OCI-LY7 (cell line): ENCODE data around the gene P3H2. TPM values are rescaled to one million over a fixed set of nuclear protein-coding genes. Genes with fewer than 3 reads are reported as not detected.

Experiments used
- BruUV-seq: library from RNA; stranded (reverse); fragments of 400-500 nt; replicated peaks from 2 replicates; lab custom pipeline; 2021; lab: Mats Ljungman, UMichigan
- CTCF ChIA-PET: fragments of 300-600 bp; sonication (Branson Sonifier 250); formaldehyde crosslinking; loops from one replicate; lab custom pipeline; 2022; ENCODE audit warnings: antibody characterized with exemption; ENCODE audit not compliant: unreplicated experiment; lab: Charles Lee
- POLR2A ChIA-PET: fragments of 300-600 bp; sonication (Branson Sonifier 250); formaldehyde crosslinking; loops from one replicate; lab custom pipeline; 2022; ENCODE audit warnings: antibody characterized with exemption; lab: Charles Lee
- DNase-seq: peaks from one replicate; pipeline ENCODE4 v3.0.0-alpha.2; 2015; ENCODE audit warnings: low spot score
- H2AFZ ChIP-seq: fragments of 200-600 bp; sonication (generic), shearing (Covaris generic); 2 replicates; pipeline ENCODE4 v1.6.1; 2014; ENCODE audit warnings: mild to moderate bottlenecking, antibody characterized with exemption, low read length, moderate library complexity
- H3K27ac ChIP-seq: fragments of 200-600 bp; sonication (generic); 2 replicates; pipeline ENCODE4 v1.5.1; 2014; ENCODE audit warnings: mixed run types, low read depth, mild to moderate bottlenecking, moderate library complexity, low read length, inconsistent platforms; ENCODE audit not compliant: poor library complexity, severe bottlenecking
- H3K36me3 ChIP-seq: fragments of 200-600 bp; sonication (generic); 2 replicates; pipeline ENCODE4 v1.6.1; 2014; ENCODE audit warnings: mild to moderate bottlenecking, antibody characterized with exemption, low read length, moderate library complexity, mixed read lengths; ENCODE audit not compliant: insufficient read depth
- H3K4me1 ChIP-seq: fragments of 200-600 bp; sonication (generic); 2 replicates; pipeline ENCODE4 v1.5.1; 2014; ENCODE audit warnings: mild to moderate bottlenecking, low read length; ENCODE audit not compliant: insufficient read depth, poor library complexity, severe bottlenecking
- H3K4me2 ChIP-seq: fragments of 200-600 bp; sonication (generic); 2 replicates; pipeline ENCODE4 v1.6.1; 2014; ENCODE audit warnings: mild to moderate bottlenecking, low read length
- H3K4me3 ChIP-seq: fragments of 200-600 bp; sonication (generic); 2 replicates; pipeline ENCODE4 v1.5.1; 2014; ENCODE audit warnings: mild to moderate bottlenecking, low read depth, low read length; ENCODE audit not compliant: poor library complexity, severe bottlenecking
- H3K79me2 ChIP-seq: fragments of 200-600 bp; sonication (generic); 2 replicates; pipeline ENCODE4 v1.6.1; 2016; ENCODE audit warnings: low read depth, mild to moderate bottlenecking, low read length, moderate library complexity, mixed read lengths; ENCODE audit not compliant: insufficient read depth
- H3K9me2 ChIP-seq: fragments of 200-600 bp; sonication (generic); 2 replicates; pipeline ENCODE4 v1.6.1; 2016; ENCODE audit warnings: mild to moderate bottlenecking, low read length, mixed read lengths; ENCODE audit not compliant: insufficient read depth
- H3K9me3 ChIP-seq: fragments of 200-600 bp; sonication (generic); 2 replicates; pipeline ENCODE4 v1.6.1; 2014; ENCODE audit warnings: mild to moderate bottlenecking, mixed run types, low read length, mixed read lengths
- H4K20me1 ChIP-seq: fragments of 200-600 bp; sonication (generic); 2 replicates; pipeline ENCODE4 v1.6.1; 2014; ENCODE audit warnings: mild to moderate bottlenecking, antibody characterized with exemption, low read length, moderate library complexity, mixed read lengths; ENCODE audit not compliant: insufficient read depth
- CTCF ChIP-seq: fragments of 200-600 bp; sonication (generic); conservative IDR thresholded peaks from 2 replicates; pipeline ENCODE4 v1.5.1; 2014; ENCODE audit warnings: mild to moderate bottlenecking, antibody characterized with exemption, low read length, moderate library complexity, mixed read lengths
- EZH2phosphoT487 ChIP-seq: fragments of 200-600 bp; sonication (generic); IDR thresholded peaks from 2 replicates; pipeline ENCODE4 v1.6.1; 2018; ENCODE audit warnings: low read depth, borderline replicate concordance, mild to moderate bottlenecking, mixed run types, antibody characterized with exemption, low read length, moderate library complexity, mixed read lengths
- intact Hi-C: fragments of 100-400 bp; cut with micrococcal nuclease; formaldehyde crosslinking; loops from one replicate; pipeline ENCODE4 v1.10.0; 2022; ENCODE audit not compliant: unreplicated experiment
- total RNA-seq, 2 experiments: library from RNA; depleted of rRNA in 1 of 2; stranded (reverse); fragments of >200 nt in 1 of 2; shearing (Covaris generic) in 1 of 2; gene quantifications; 2 replicates each; pipeline ENCODE4 v1.2.3, GENCODE V29; 2014 to 2022

P3H2 gene
- total RNA-seq, 2 experiments from 2014 or later, result not detected

- TF ChIP-seq CTCF (no peak), EZH2phosphoT487 (no peak)
- DNase-seq, result no peak
- no peak overlapping the region for H3K27ac ChIP-seq
- no peaks in the 10 kb centered on the region for H4K20me1 ChIP-seq
- no peaks in the 10 kb centered on the region for H3K9me2 ChIP-seq
- H2AFZ ChIP-seq, result no peak overlapping the region
- H3K4me3 ChIP-seq, result no peak overlapping the region
- no peaks in the 10 kb centered on the region for H3K79me2 ChIP-seq
- intact Hi-C loops, result no loop called here
- H3K4me2 ChIP-seq, result no peak overlapping the region
- no TSS peak for BruUV-seq
- H3K4me1 ChIP-seq, result no peaks in the 10 kb centered on the region
- no peaks in the 10 kb centered on the region for H3K36me3 ChIP-seq
- ChIA-PET POLR2A (interaction anchor here (0.6 kb wide), 2 partner anchors 22 to 106 kb away, joined by 3 to 4 read pairs; no protein-coding TSS in a partner anchor), CTCF (no interaction called here)
- no peaks in the 10 kb centered on the region for H3K9me3 ChIP-seq
Measured at GRCh38 chr3:189988322-189988721, 132.4 kb downstream of the P3H2 start.

GRCh38 chr3:189985948-189986347, 134.7 kb downstream of the P3H2 start:
- no TSS peak for BruUV-seq
- CTCF ChIA-PET, result no interaction called here

More at GRCh38 chr3:189985948-189986347, 134.7 kb downstream of the P3H2 start:
- Histone ChIP-seq H3K27ac (no peak overlapping the region), H2AFZ (no peak overlapping the region), H3K4me2 (no peak overlapping the region), H3K79me2 (no peaks in the 10 kb centered on the region), H4K20me1 (no peaks in the 10 kb centered on the region), H3K4me1 (no peaks in the 10 kb centered on the region), H3K36me3 (no peaks in the 10 kb centered on the region), H3K9me2 (no peaks in the 10 kb centered on the region), H3K9me3 (no peaks in the 10 kb centered on the region), H3K4me3 (no peak overlapping the region)
- DNase-seq, result no peak
- TF ChIP-seq EZH2phosphoT487 (no peak), CTCF (no peak)
- POLR2A ChIA-PET, result interaction anchor here (0.6 kb wide), 2 partner anchors 550 to 735 kb away, joined by 3 to 7 read pairs; no protein-coding TSS in a partner anchor
- intact Hi-C loops, result no loop called here
